ENCODE data around the gene CASK. TPM values are rescaled to one million over a fixed set of nuclear protein-coding genes. Genes with fewer than 3 reads are reported as not detected.
"Not testable (repeated sequence)": the region's sequence is repeated elsewhere in the genome, so short reads cannot be mapped to it uniquely, and the experiment has no call there.

CASK gene
- total RNA-seq, 2 donors from 2014 or later: 15.0 to 17.0 TPM

GRCh38 chrX:41664908-41665307, 258.4 kb downstream of the CASK start:
- Histone ChIP-seq H3K27me3 (no peaks in the 10 kb centered on the region), H3K4me3 (no peak overlapping the region), H3K4me1 (no peaks in the 10 kb centered on the region), H3K27ac (no peak overlapping the region), H3K36me3 (no peaks in the 10 kb centered on the region), H3K9me3 (no peaks in the 10 kb centered on the region)
- no peak for DNase-seq (ENCODE audit: low spot score)
- TF ChIP-seq CTCF (IDR thresholded peaks at IDR 0.05): no peak

- Histone ChIP-seq H3K27me3 (no peaks in the 10 kb centered on the region), H3K36me3 (no peaks in the 10 kb centered on the region), H3K4me3 (no peak overlapping the region), H3K4me1 (no peaks in the 10 kb centered on the region), H3K9me3 (no peaks in the 10 kb centered on the region), H3K27ac (no peak overlapping the region)
- TF ChIP-seq CTCF (IDR thresholded peaks at IDR 0.05): no peak
- no peak for DNase-seq (ENCODE audit: low spot score)
These were observed 258.9 kb downstream of the CASK start for GRCh38 chrX:41664375-41664901.

GRCh38 chrX:41661366-41662095, 261.8 kb downstream of the CASK start:
- H3K4me3 ChIP-seq: no peak overlapping the region
- H3K27ac ChIP-seq: no peak overlapping the region
- H3K36me3 ChIP-seq: peaks cover 10% of the 10 kb centered on the region
- TF ChIP-seq CTCF (IDR thresholded peaks at IDR 0.05): no peak
- H3K4me1 ChIP-seq: no peaks in the 10 kb centered on the region
- H3K27me3 ChIP-seq: no peaks in the 10 kb centered on the region
- no peaks in the 10 kb centered on the region for H3K9me3 ChIP-seq
- no peak for DNase-seq (ENCODE audit: low spot score)

GRCh38 chrX:41655631-41656030, 267.7 kb downstream of the CASK start:
- no peak overlapping the region for H3K27ac ChIP-seq
- H3K36me3 ChIP-seq: peaks cover 10% of the 10 kb centered on the region
- no peaks in the 10 kb centered on the region for H3K27me3 ChIP-seq
- H3K4me3 ChIP-seq: no peak overlapping the region
- no peaks in the 10 kb centered on the region for H3K9me3 ChIP-seq
- no peaks in the 10 kb centered on the region for H3K4me1 ChIP-seq
- no peak for DNase-seq (ENCODE audit: low spot score)
- TF ChIP-seq CTCF (IDR thresholded peaks at IDR 0.05): no peak

- no peaks in the 10 kb centered on the region for H3K4me1 ChIP-seq
- no peak overlapping the region for H3K27ac ChIP-seq
- H3K36me3 ChIP-seq: peaks cover 10% of the 10 kb centered on the region
- no peak for DNase-seq (ENCODE audit: low spot score)
- no peaks in the 10 kb centered on the region for H3K9me3 ChIP-seq
- TF ChIP-seq CTCF (IDR thresholded peaks at IDR 0.05): no peak
- no peaks in the 10 kb centered on the region for H3K27me3 ChIP-seq
- H3K4me3 ChIP-seq: no peak overlapping the region
These were observed 268.3 kb downstream of the CASK start for GRCh38 chrX:41655101-41655500.

GRCh38 chrX:41653125-41653524, 270.2 kb downstream of the CASK start:
- no peak for TF ChIP-seq CTCF (IDR thresholded peaks at IDR 0.05)
- no peaks in the 10 kb centered on the region for H3K27me3 ChIP-seq
- no peaks in the 10 kb centered on the region for H3K4me1 ChIP-seq
- no peak for DNase-seq (ENCODE audit: low spot score)
- H3K27ac ChIP-seq: no peak overlapping the region
- peaks cover 0 to 3% of the 10 kb centered on the region in 2 donors for H3K9me3 ChIP-seq
- H3K36me3 ChIP-seq: peaks cover under 1% of the 10 kb centered on the region
- H3K4me3 ChIP-seq: no peak overlapping the region

GRCh38 chrX:41646201-41646600, 277.2 kb downstream of the CASK start:
- H3K9me3 ChIP-seq, H3K27me3 ChIP-seq, H3K36me3 ChIP-seq: not testable (repeated sequence)

More at GRCh38 chrX:41646201-41646600, 277.2 kb downstream of the CASK start:
- not testable (repeated sequence) for H3K27ac ChIP-seq; DNase-seq (ENCODE audit: low spot score); H3K4me3 ChIP-seq; H3K4me1 ChIP-seq
